Stomach smooth muscle (tissue), 2 donors: ENCODE results near the gene PIRT.
"Not testable (repeated sequence)": the region's sequence is repeated elsewhere in the genome, so short reads cannot be mapped to it uniquely, and the experiment has no call there.

Experiments used
- H3K27ac ChIP-seq: one replicate; pipeline ENCODE4 v1.7.0; 2013; ENCODE audit warnings: mild to moderate bottlenecking, low read length, inconsistent platforms
- H3K27me3 ChIP-seq, 2 donors: one replicate each; pipeline ENCODE4 v1.7.0; 2013; ENCODE audit warnings: low read length in 2 of 2; ENCODE audit not compliant: insufficient read depth in 2 of 2, control insufficient read depth in 1 of 2
- H3K36me3 ChIP-seq, 2 donors: one replicate each; pipeline ENCODE4 v1.7.0; 2013; ENCODE audit warnings: low read length in 2 of 2; ENCODE audit not compliant: control insufficient read depth in 2 of 2, insufficient read depth in 2 of 2
- H3K4me1 ChIP-seq: one replicate; pipeline ENCODE4 v1.7.0; 2013; ENCODE audit warnings: low read length; ENCODE audit not compliant: control insufficient read depth, insufficient read depth
- H3K4me3 ChIP-seq, 2 donors: one replicate each; pipeline ENCODE4 v1.7.0; 2013; ENCODE audit warnings: low read length in 2 of 2
- H3K9ac ChIP-seq, 2 donors: one replicate each; pipeline ENCODE4 v1.7.0; 2013; ENCODE audit warnings: low read length in 2 of 2, mild to moderate bottlenecking in 1 of 2
- H3K9me3 ChIP-seq, 2 donors: one replicate each; pipeline ENCODE4 v1.7.0; 2013; ENCODE audit warnings: low read length in 2 of 2; ENCODE audit not compliant: control insufficient read depth in 2 of 2
- donor health status: healthy.
- donor health status: Pancreatic carcinoma.

The PIRT gene

DNA sequence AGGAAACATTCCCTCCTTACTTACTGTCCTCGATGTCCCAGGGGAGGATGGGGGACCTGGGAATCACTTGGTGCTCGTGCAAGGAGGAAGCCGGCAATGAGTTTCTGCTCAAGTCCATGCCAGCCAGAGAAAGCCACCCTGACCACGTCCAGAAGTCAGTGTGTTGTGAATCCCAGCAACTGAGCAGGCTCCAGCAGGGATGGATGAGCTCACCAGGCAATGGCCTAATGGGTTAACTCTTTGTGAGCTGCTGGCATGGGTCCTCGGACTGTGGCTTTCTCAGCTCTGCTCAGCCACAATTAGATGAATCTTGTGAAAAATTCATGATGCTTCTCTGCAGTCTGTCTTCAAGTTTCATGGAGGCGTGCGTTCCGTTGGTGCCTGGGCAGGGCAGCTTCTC is at the start of gene PIRT:
Gene PIRT (minus strand): TSS at position 167 of the 400 bp plus-strand sequence. CDS start 12,442 bp downstream, outside the sequence.
- Histone ChIP-seq H3K9ac (no peak within 1 kb of the TSS), H3K4me1 (no peaks in the 10 kb centered on the region), H3K27me3 (no peaks in the 10 kb centered on the region), H3K9me3 (no peaks in the 10 kb centered on the region), H3K36me3 (no peaks in the 10 kb centered on the region), H3K4me3 (no peak within 1 kb of the TSS), H3K27ac (no peak within 1 kb of the TSS)

DNA sequence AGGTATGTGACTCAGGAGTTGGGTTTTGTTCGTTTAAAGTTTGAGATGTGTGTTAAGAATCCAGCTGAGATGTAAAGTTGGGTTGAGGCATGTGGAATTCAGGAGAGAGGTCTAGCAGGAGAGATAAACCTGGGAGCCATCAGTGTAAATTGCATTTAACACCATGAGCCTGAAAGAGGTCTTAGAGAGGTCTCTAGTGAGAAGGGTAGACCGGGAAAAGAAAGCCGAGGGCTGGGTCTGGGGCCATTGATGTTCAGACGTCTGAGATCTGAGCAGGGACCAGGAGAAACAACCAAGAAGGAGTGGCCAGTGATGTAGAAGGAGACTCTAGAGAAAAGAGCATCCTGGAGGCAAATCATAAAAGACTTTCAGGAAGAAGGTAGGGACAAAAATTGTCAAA is 44.1 kb upstream of the PIRT start:
- Histone ChIP-seq H3K4me1 (no peaks in the 10 kb centered on the region), H3K36me3 (no peaks in the 10 kb centered on the region), H3K27me3 (peaks cover 6 to 9% of the 10 kb centered on the region in 2 donors), H3K4me3 (no peak overlapping the region), H3K9ac (no peak overlapping the region), H3K9me3 (peaks cover 0 to 4% of the 10 kb centered on the region in 2 donors), H3K27ac (no peak overlapping the region)

DNA sequence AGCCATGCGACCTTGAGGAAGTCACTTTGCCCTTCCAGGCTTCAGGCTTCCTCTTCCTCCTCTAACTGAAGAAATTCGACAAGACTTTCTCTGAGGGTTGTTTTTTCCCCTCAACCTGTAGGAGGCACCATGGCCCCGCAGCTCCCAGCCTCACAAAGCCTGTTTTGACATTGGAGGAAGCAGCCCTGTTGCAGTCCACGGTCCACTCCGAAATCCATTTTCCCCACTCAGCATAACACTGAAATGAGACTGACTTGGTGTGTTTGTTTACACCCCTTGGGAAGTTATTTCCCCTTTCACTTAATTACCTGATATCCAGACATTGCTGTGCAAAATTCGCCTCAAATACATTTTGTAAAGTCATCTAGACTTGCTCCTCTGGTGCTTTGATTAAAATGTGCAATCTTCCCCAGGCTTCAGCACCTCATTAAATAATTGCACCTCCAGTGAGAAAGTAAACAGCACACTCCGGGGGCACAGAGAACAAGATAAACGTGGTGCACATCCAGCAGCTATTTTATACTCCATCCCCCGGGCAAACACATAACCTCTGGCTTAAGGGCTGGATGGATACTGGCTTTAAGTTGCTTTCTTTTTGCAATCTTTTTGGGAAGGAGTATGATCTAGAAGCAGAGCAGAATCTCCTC is 41.4 kb upstream of the PIRT start:
- H3K9me3 ChIP-seq = peaks cover 0 to under 1% of the 10 kb centered on the region in 2 donors

DNA sequence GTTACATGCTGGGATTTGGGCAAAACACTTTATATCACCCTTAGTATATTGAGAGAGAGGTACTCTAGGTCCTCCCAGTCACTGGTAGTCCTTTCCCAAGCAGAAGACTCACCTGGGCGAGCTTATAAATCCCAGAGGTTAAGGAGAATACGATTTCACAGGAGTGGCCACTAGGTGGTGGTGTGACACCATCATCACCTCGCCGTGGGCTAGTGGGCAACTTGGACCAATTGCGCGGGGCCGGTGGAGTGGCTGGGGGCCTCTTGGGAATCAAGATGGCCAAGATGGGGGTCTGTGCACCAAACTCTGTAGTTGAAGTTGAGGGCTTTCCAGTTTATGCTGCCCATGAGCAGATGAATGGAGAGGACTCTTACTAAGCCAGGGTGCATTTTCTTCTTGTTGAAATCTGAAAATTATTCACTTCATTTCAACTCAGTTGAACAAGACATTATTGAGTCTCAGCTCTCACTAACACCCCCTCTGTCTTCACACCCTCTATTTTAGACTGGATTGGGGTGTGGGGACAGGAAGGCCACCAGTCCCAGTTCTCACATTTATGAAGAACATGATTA is 38.2 kb upstream of the PIRT start:
- Histone ChIP-seq H3K27me3 (peaks cover 7 to 9% of the 10 kb centered on the region in 2 donors), H3K4me3 (no peak overlapping the region), H3K9ac (no peak overlapping the region), H3K27ac (no peak overlapping the region), H3K4me1 (no peaks in the 10 kb centered on the region), H3K9me3 (no peaks in the 10 kb centered on the region), H3K36me3 (no peaks in the 10 kb centered on the region)

More for the DNA sequence above, 41.4 kb upstream of the PIRT start:
- Histone ChIP-seq H3K4me3 (no peak overlapping the region), H3K27me3 (peaks cover 7 to 9% of the 10 kb centered on the region in 2 donors), H3K4me1 (no peaks in the 10 kb centered on the region), H3K9ac (no peak overlapping the region), H3K27ac (no peak overlapping the region), H3K36me3 (no peaks in the 10 kb centered on the region)

DNA sequence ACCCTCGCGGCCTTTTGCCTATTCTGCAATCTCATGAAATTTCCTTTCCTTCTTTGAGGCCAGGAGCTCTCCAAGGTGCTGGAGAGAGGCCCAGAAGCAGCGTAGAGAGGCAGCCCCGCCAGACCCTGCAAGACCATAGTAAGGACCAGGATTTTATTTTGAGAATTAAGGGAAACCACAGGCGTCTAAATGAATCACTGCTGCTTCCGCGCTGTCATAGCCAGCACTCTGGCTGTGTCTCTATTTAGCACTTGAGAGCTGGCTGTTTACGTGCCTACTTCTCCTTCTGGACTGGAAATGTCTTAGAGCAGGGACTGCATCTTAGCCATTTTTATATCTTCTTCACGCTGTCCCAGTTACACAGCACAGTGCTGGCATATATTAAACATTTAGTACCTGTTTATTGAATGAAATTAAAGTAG is 37.6 kb upstream of the PIRT start:
- Histone ChIP-seq H3K27me3 (peaks cover 7 to 9% of the 10 kb centered on the region in 2 donors), H3K4me3 (no peak overlapping the region), H3K36me3 (no peaks in the 10 kb centered on the region), H3K9me3 (no peaks in the 10 kb centered on the region), H3K27ac (no peak overlapping the region), H3K4me1 (no peaks in the 10 kb centered on the region), H3K9ac (no peak overlapping the region)

DNA sequence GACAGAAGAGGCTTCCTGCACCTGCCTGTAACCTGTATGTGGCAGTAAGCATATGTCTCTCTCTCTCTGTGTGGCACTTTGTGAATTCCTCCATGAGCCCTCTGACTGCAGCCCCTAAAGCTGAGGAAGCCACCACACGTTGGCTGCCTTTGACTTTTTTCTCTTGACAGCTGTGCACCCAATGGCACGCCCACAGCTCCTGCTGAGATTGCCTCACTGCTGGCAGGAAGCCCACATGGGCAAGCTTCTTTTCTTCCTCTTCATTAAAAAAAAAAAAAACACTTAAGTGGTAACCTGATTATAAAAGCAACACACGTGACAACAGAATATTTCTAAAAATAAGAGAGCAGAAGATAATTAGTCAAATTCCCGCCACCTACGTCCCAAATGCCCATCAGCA is 34.0 kb upstream of the PIRT start:
- Histone ChIP-seq H3K4me3 (no peak overlapping the region), H3K36me3 (no peaks in the 10 kb centered on the region), H3K27me3 (no peaks in the 10 kb centered on the region), H3K27ac (no peak overlapping the region), H3K9me3 (peaks cover 0 to 2% of the 10 kb centered on the region in 2 donors), H3K4me1 (no peaks in the 10 kb centered on the region), H3K9ac (no peak overlapping the region)

DNA sequence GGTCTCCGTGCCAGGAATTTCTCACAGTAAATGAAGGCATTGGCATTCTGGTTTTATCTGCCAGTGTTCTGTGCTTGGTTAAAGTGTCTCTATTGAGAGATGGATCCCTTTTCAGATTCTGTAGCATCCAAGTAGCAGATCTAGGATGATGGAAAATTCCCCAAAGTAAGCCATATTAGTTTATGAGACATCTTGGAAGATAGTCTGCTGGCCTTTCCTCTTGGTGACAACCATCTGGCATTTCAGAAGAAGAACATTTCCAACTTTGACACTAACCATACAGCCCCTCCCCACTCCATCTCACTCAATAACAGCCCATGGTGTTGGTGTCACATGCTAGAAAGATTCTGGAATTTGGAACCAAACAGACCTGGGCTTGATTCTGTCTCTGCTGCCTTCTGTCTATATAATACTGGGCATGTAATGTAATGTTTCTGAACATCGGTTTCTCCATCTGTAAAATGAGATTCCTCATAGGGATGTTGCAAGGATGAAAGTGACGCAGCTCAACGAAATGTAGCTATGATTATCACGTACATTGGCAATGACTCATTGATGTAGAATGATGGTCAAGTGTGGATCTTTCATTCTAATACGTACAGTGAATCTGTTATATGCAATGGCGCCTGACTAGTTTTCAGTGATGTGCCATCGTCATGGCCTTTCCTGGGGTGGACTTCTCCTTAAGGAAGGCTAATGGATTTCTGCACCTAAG is 32.6 kb upstream of the PIRT start:
- H3K4me1 ChIP-seq = no peaks in the 10 kb centered on the region
- no peaks in the 10 kb centered on the region for H3K27me3 ChIP-seq
- H3K4me3 ChIP-seq = no peak overlapping the region
- no peaks in the 10 kb centered on the region for H3K36me3 ChIP-seq
- no peak overlapping the region for H3K27ac ChIP-seq
- no peak overlapping the region for H3K9ac ChIP-seq
- peaks cover 0 to 3% of the 10 kb centered on the region in 2 donors for H3K9me3 ChIP-seq

DNA sequence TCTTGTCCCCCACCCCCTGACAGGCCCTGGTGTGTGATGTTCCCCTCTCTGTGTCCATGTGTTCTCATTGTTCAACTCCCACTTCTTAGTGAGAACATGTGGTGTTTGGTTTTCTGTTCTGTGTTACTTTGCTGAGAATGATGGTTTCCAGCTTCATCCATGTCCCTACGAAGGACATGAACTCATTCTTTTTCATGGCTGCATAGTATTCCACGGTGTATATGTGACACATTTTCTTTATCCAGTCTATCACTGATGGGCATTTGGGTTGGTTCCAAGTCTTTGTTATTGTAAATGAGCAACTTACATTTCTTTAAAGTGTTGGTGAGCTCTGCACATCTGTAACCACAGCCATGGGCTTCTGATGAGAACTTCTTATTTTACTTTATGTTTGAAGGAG is 30.9 kb upstream of the PIRT start:
- H3K9me3 ChIP-seq, H3K27ac ChIP-seq, H3K27me3 ChIP-seq, H3K4me3 ChIP-seq, H3K36me3 ChIP-seq, H3K4me1 ChIP-seq, H3K9ac ChIP-seq: not testable (repeated sequence)

DNA sequence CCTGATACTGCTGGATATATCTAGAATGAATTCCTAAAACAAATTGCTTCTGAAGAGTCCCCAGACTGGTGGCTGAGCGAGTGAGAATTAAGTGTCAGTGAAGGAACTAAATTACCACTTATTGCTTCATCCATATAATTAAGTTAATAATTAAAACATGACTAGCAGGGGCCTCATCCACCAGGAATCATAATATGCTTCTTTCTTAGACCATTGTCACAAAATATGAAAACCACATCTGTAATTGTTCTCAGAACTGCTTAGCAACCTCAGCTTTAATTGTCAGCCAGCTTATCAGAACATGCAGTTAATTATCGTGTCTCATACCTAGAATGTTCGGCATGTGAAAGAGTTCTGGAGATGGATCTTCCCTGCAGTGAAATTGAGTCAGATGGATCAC is 21.2 kb upstream of the PIRT start:
- Histone ChIP-seq H3K36me3 (no peaks in the 10 kb centered on the region), H3K27ac (no peak overlapping the region), H3K4me3 (no peak overlapping the region), H3K27me3 (no peaks in the 10 kb centered on the region), H3K9ac (no peak overlapping the region), H3K9me3 (no peaks in the 10 kb centered on the region), H3K4me1 (no peaks in the 10 kb centered on the region)

DNA sequence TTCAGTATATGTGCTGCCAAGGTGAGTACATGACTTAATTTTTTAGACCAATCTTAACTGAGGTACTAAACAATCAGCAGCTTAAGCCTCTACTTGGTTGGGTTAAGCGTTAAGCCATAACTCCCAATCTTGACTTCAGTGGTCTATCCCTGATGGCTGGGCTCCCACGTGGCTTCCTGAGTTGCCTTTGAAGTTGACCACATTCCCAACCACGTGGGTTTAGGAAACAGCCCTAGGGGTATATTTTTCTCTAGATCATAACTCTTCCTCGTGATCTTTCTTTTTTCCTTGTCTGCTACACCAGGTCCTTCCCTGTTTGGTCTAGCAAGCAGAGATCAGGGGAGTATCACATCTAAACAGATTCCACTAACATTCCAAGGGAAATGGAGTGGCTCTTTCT is 20.1 kb upstream of the PIRT start:
- Histone ChIP-seq H3K36me3 (no peaks in the 10 kb centered on the region), H3K27me3 (no peaks in the 10 kb centered on the region), H3K27ac (no peak overlapping the region), H3K4me3 (no peak overlapping the region), H3K9me3 (no peaks in the 10 kb centered on the region), H3K9ac (no peak overlapping the region), H3K4me1 (no peaks in the 10 kb centered on the region)

DNA sequence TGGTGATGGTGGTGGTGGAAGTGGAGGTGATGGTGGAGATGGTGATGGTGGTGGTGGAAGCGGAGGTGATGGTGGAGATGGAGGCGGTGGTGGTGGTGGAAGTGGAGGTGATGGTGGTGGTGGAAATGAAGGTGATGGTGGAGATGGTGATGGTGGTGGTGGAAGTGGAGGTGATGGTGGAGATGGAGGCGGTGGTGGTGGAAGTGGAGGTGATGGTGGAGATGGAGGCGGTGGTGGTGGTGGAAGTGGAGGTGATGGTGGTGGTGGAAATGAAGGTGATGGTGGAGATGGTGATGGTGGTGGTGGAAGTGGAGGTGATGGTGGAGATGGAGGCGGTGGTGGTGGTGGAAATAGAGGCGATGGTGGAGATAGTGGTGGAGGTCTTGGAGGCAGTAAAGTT is 8.7 kb upstream of the PIRT start:
- not testable (repeated sequence) for H3K4me1 ChIP-seq, H3K9me3 ChIP-seq

More for the DNA sequence above, 8.7 kb upstream of the PIRT start:
- H3K36me3 ChIP-seq, H3K9ac ChIP-seq, H3K4me3 ChIP-seq, H3K27me3 ChIP-seq, H3K27ac ChIP-seq: not testable (repeated sequence)
